IMR-90 (cell line): ENCODE measurements around the gene MPPED2. TPM values are rescaled to one million over a fixed set of nuclear protein-coding genes. Genes with fewer than 3 reads are reported as not detected.

Source experiments
- ATAC-seq: fragments of 200-7000 bp; cut with Tn5 transposase; 2 replicates; pipeline ENCODE4 v1.9.1; 2020; ENCODE audit warnings: low read depth, mild to moderate bottlenecking, moderate library complexity
- BruUV-seq: library from RNA; stranded (reverse); fragments of 400-500 nt; replicated peaks from 2 replicates; lab custom pipeline; 2021; lab: Mats Ljungman, UMichigan
- CTCF ChIA-PET: fragments of 300-600 bp; formaldehyde crosslinking; extraction: SDS; loops from one replicate; lab custom pipeline; 2021; ENCODE audit warnings: antibody characterized with exemption; lab: Yijun Ruan, JAX
- POLR2A ChIA-PET: fragments of 300-600 bp; sonication (Branson Sonifier 250); formaldehyde crosslinking; loops from one replicate; lab custom pipeline; 2022; ENCODE audit warnings: antibody characterized with exemption; ENCODE audit not compliant: unreplicated experiment; lab: Charles Lee
- DNase-seq: peaks from one replicate; pipeline ENCODE4 v3.0.0; 2013
- H2AFZ ChIP-seq: replicated peaks from 2 replicates; pipeline ENCODE3; 2013; ENCODE audit warnings: low read length, mild to moderate bottlenecking; ENCODE audit not compliant: poor library complexity
- H2AK5ac ChIP-seq: 2 replicates; pipeline ENCODE4 v1.6.1; 2013; ENCODE audit warnings: low read depth, low read length, inconsistent platforms
- H2AK9ac ChIP-seq: replicated peaks from 2 replicates; pipeline ENCODE3; 2013; ENCODE audit warnings: mild to moderate bottlenecking, low read depth, low read length, moderate library complexity; ENCODE audit not compliant: poor library complexity
- H2BK120ac ChIP-seq: 2 replicates; pipeline ENCODE4 v1.6.1; 2013; ENCODE audit warnings: low read depth, low read length, inconsistent platforms
- H2BK15ac ChIP-seq: 3 replicates; pipeline ENCODE4 v1.6.1; 2013; ENCODE audit warnings: low read depth, low read length, inconsistent platforms
- H2BK20ac ChIP-seq: 2 replicates; pipeline ENCODE4 v1.6.1; 2013; ENCODE audit warnings: low read depth, mild to moderate bottlenecking, inconsistent platforms, low read length, moderate library complexity
- H2BK5ac ChIP-seq: 2 replicates; pipeline ENCODE4 v1.6.1; 2013; ENCODE audit warnings: mild to moderate bottlenecking, low read depth, low read length, inconsistent platforms; ENCODE audit not compliant: poor library complexity, severe bottlenecking
- H3K14ac ChIP-seq: replicated peaks from 2 replicates; pipeline ENCODE4 v1.6.1; 2013; ENCODE audit warnings: low read depth, low read length, inconsistent platforms
- H3K18ac ChIP-seq: 2 replicates; pipeline ENCODE4 v1.6.1; 2013; ENCODE audit warnings: low read depth, low read length, control low read depth
- H3K23ac ChIP-seq: 2 replicates; pipeline ENCODE4 v1.6.1; 2013; ENCODE audit warnings: low read depth, low read length, inconsistent platforms
- H3K27ac ChIP-seq: 2 replicates; pipeline ENCODE4 v1.5.1; 2013; ENCODE audit warnings: mild to moderate bottlenecking, control low read depth, low read length; ENCODE audit not compliant: insufficient read depth
- H3K27me3 ChIP-seq: 2 replicates; pipeline ENCODE4 v1.6.1; 2013; ENCODE audit warnings: low read length; ENCODE audit not compliant: control insufficient read depth, insufficient read depth
- H3K36me3 ChIP-seq: 2 replicates; pipeline ENCODE4 v1.6.1; 2013; ENCODE audit warnings: low read length, mixed read lengths; ENCODE audit not compliant: control insufficient read depth, insufficient read depth
- H3K4ac ChIP-seq: 2 replicates; pipeline ENCODE4 v1.6.1; 2013; ENCODE audit warnings: low read depth, low read length, inconsistent platforms
- H3K4me1 ChIP-seq: 2 replicates; pipeline ENCODE4 v1.6.1; 2013; ENCODE audit warnings: low read length, mixed read lengths; ENCODE audit not compliant: control insufficient read depth, insufficient read depth
- H3K4me2 ChIP-seq: 2 replicates; pipeline ENCODE4 v1.6.1; 2013; ENCODE audit warnings: low read depth, mild to moderate bottlenecking, control low read depth, low read length, moderate library complexity
- H3K4me3 ChIP-seq: 2 replicates; pipeline ENCODE4 v1.5.1; 2013; ENCODE audit warnings: low read depth, mild to moderate bottlenecking, control low read depth, low read length, moderate library complexity; ENCODE audit not compliant: insufficient read depth
- H3K56ac ChIP-seq: 2 replicates; pipeline ENCODE4 v1.6.1; 2013; ENCODE audit warnings: low read length, inconsistent platforms; ENCODE audit not compliant: insufficient read depth; ENCODE audit errors: extremely low read depth
- H3K79me1 ChIP-seq, 2 experiments: 2 replicates each; pipeline ENCODE4 v1.6.1; 2013; ENCODE audit warnings: low read length in 2 of 2, inconsistent platforms in 1 of 2, low read depth in 1 of 2
- H3K9ac ChIP-seq: 2 replicates; pipeline ENCODE4 v1.6.1; 2013; ENCODE audit warnings: low read depth, low read length, control low read depth
- H3K9me1 ChIP-seq: 2 replicates; pipeline ENCODE4 v1.6.1; 2013; ENCODE audit warnings: low read length, inconsistent platforms; ENCODE audit not compliant: insufficient read depth
- H3K9me3 ChIP-seq: 2 replicates; pipeline ENCODE4 v1.6.1; 2013; ENCODE audit warnings: low read length; ENCODE audit not compliant: control insufficient read depth, insufficient read depth
- H4K20me1 ChIP-seq: 2 replicates; pipeline ENCODE4 v1.6.1; 2013; ENCODE audit warnings: low read length, inconsistent platforms; ENCODE audit not compliant: insufficient read depth
- H4K5ac ChIP-seq: 2 replicates; pipeline ENCODE4 v1.6.1; 2013; ENCODE audit warnings: mild to moderate bottlenecking, low read depth, low read length, control low read depth
- H4K8ac ChIP-seq, 2 experiments: 2 replicates each; pipeline ENCODE4 v1.6.1; 2013; ENCODE audit warnings: low read depth in 2 of 2, low read length in 2 of 2, control low read depth in 1 of 2, inconsistent platforms in 1 of 2
- H4K91ac ChIP-seq: 2 replicates; pipeline ENCODE4 v1.6.1; 2013; ENCODE audit warnings: low read depth, low read length, inconsistent platforms; ENCODE audit not compliant: insufficient read depth
- RFX5 ChIP-seq: IDR thresholded peaks from 2 replicates; pipeline ENCODE4 v1.8.0; 2012; ENCODE audit warnings: low read depth, mild to moderate bottlenecking, low read length, moderate library complexity
- WGBS, 2 experiments: methylation state at CpG; one replicate each; pipeline versions ENCODE4 v1.1.5 to v1.1.7; 2013; ENCODE audit warnings: missing lambda C conversion rate in 2 of 2; ENCODE audit not compliant: insufficient read length in 1 of 2; ENCODE audit errors: extremely low coverage in 2 of 2; 5-methylcytosine and 5-hydroxymethylcytosine counted together
- dilution Hi-C: fragments of 300-500 bp; cut with HindIII; formaldehyde crosslinking; loops from one replicate; pipeline ENCODE4 v1.14.3; 2018; ENCODE audit warnings: low sequenced_read_pairs; ENCODE audit not compliant: unreplicated experiment
- in situ Hi-C: fragments of 300-500 bp; cut with MboI; formaldehyde crosslinking; loops from 3 replicates; pipeline ENCODE4 v1.14.3; 2019; ENCODE audit warnings: low sequenced_read_pairs, inconsistent platforms, mixed read lengths
- intact Hi-C: fragments of 100-400 bp; cut with micrococcal nuclease; formaldehyde crosslinking; loops from 2 replicates; pipeline ENCODE4 v1.10.0; 2022
- polyA plus RNA-seq, 3 experiments: library from polyadenylated mRNA; depleted of rRNA; stranded (reverse); fragments of >200 nt; gene quantifications; 2 replicates each; pipeline ENCODE4 v1.2.3, GENCODE V29; 2012; ENCODE audit warnings: low replicate concordance in 1 of 3
- total RNA-seq: library from RNA; depleted of rRNA; stranded (reverse); fragments of >200 nt; gene quantifications from 2 replicates; pipeline ENCODE4 v1.2.3, GENCODE V29; 2012

The MPPED2 gene
- total and polyA plus RNA-seq, 2 of the 4 experiments (the other 2 are of a cell fraction) = 0.10 TPM; not detected in 1

DNA sequence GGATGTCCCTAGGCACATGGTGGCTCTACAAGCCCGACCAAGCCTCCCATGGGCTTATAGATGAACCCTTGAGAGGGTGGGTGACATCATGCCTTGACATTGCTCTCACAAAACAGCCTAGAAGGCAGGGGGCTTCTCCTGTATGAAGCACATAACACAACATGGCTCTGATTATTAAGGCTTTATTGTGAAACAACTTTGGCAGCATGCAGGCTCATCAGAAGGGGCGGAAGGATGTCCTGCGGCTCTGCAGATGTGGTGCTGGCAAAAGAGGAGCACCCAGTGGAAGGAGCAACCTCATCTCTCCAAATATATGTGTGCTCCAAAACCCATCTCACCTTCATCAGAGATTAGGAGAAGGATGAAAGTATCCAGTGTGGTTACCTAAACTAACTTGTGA, 100.4 kb downstream of the MPPED2 start:
- in situ Hi-C loops = no loop called here
- intact Hi-C loops = no loop called here
- H3K36me3 ChIP-seq = no peaks in the 10 kb centered on the region
- no peaks in the 10 kb centered on the region for H3K9me1 ChIP-seq
- no peak overlapping the region for H3K56ac ChIP-seq
- H2AK5ac ChIP-seq = no peak overlapping the region
- no peak overlapping the region for H2BK15ac ChIP-seq
- H2AK9ac ChIP-seq = no peak overlapping the region
- H4K91ac ChIP-seq = no peak overlapping the region
- H3K14ac ChIP-seq = no peak overlapping the region
- H3K4me3 ChIP-seq = no peak overlapping the region
- H3K4ac ChIP-seq = no peak overlapping the region
- no peak overlapping the region for H3K9ac ChIP-seq
- H3K27ac ChIP-seq = no peak overlapping the region
- TF ChIP-seq RFX5 = no peak
- no peak for DNase-seq
- H3K79me1 ChIP-seq = no peaks in the 10 kb centered on the region
- no peaks in the 10 kb centered on the region for H3K27me3 ChIP-seq
- H3K4me1 ChIP-seq = peaks cover 2% of the 10 kb centered on the region; the same call in 1 of the 2 replicates
- no peak overlapping the region for H4K5ac ChIP-seq
- dilution Hi-C loops = no loop called here
- POLR2A ChIA-PET = no interaction called here
- no peak overlapping the region for H3K4me2 ChIP-seq
- no peak overlapping the region for H2AFZ ChIP-seq
- BruUV-seq = no TSS peak
- CTCF ChIA-PET = no interaction called here
- no peak overlapping the region for H2BK20ac ChIP-seq
- no peaks in the 10 kb centered on the region for H3K9me3 ChIP-seq
- no peak overlapping the region for H3K23ac ChIP-seq
- H3K18ac ChIP-seq = no peak overlapping the region
- no peak overlapping the region for H2BK5ac ChIP-seq
- H4K20me1 ChIP-seq = no peaks in the 10 kb centered on the region
- ATAC-seq = no peak
- no CpG with 5 or more reads among the region's 3 CpGs for WGBS, 2 experiments
- H2BK120ac ChIP-seq = no peak overlapping the region
- no peak overlapping the region for H4K8ac ChIP-seq
